Measurements from ENCODE around the gene THEMIS2. TPM values are rescaled to one million over a fixed set of nuclear protein-coding genes. Genes with fewer than 3 reads are reported as not detected.

The THEMIS2 gene
- total RNA-seq, 4 donors from 2014 or later, result 5.6 to 23.8 (median 17.7) TPM

GRCh38 chr1:27884006-27884954 is 11.9 kb downstream of the THEMIS2 start:
- no peak for TF ChIP-seq POLR2A (IDR thresholded peaks at IDR 0.05)
- TF ChIP-seq POLR2AphosphoS5 (IDR thresholded peaks at IDR 0.05), result no peak
- no peak for TF ChIP-seq CTCF (IDR thresholded peaks at IDR 0.05)
- TF ChIP-seq EP300 (IDR thresholded peaks at IDR 0.05), result no peak
- Histone ChIP-seq H3K27me3 (peaks cover 8% of the 10 kb centered on the region), H3K9me3 (no peaks in the 10 kb centered on the region), H3K4me1 (no peaks in the 10 kb centered on the region), H3K4me3 (no peak overlapping the region), H3K36me3 (peaks cover 0 to 46% of the 10 kb centered on the region in 2 donors), H3K27ac (peak overlapping the region in 1 of 4 donors; percentile 45)
- ATAC-seq, result peak; percentile 15
- 83% methylated on average over 8 to 9 of the region's 24 CpGs for WGBS, 2 donors (ENCODE audit: low coverage in 1 of 2)

- no peak overlapping the region for H3K4me3 ChIP-seq
- H3K27me3 ChIP-seq, result peaks cover 2% of the 10 kb centered on the region
- no peaks in the 10 kb centered on the region for H3K9me3 ChIP-seq
- TF ChIP-seq POLR2A (IDR thresholded peaks at IDR 0.05), result no peak
- TF ChIP-seq CTCF (IDR thresholded peaks at IDR 0.05), result no peak
- TF ChIP-seq POLR2AphosphoS5 (IDR thresholded peaks at IDR 0.05), result no peak
- no peak for TF ChIP-seq EP300 (IDR thresholded peaks at IDR 0.05)
- ATAC-seq, result peak; percentile 32
- H3K27ac ChIP-seq, result peak overlapping the region in 3 of 4 donors; percentile 38 to 64 (median 57)
- H3K36me3 ChIP-seq, result peaks cover 0 to 55% of the 10 kb centered on the region in 2 donors
- WGBS, 2 donors (ENCODE audit: low coverage in 1 of 2), result 65 to 91% methylated on average over 7 to 8 of the region's 8 CpGs
- H3K4me1 ChIP-seq, result no peaks in the 10 kb centered on the region
Measured at GRCh38 chr1:27885114-27885528, 12.8 kb downstream of the THEMIS2 start.

- TF ChIP-seq EP300 (IDR thresholded peaks at IDR 0.05), result no peak
- TF ChIP-seq POLR2A (IDR thresholded peaks at IDR 0.05), result no peak
- no peak for TF ChIP-seq POLR2AphosphoS5 (IDR thresholded peaks at IDR 0.05)
- H3K27ac ChIP-seq, result peak overlapping the region in 3 of 4 donors; percentile 38 to 64 (median 57)
- H3K36me3 ChIP-seq, result peaks cover 0 to 61% of the 10 kb centered on the region in 2 donors
- H3K4me1 ChIP-seq, result no peaks in the 10 kb centered on the region
- H3K27me3 ChIP-seq, result no peaks in the 10 kb centered on the region
- H3K4me3 ChIP-seq, result no peak overlapping the region
- WGBS, 2 donors (ENCODE audit: low coverage in 1 of 2), result 81 to 92% methylated on average over 6 to 12 of the region's 15 CpGs
- no peaks in the 10 kb centered on the region for H3K9me3 ChIP-seq
- ATAC-seq, result peak; percentile 54
Measured at GRCh38 chr1:27885621-27886352, 13.4 kb downstream of the THEMIS2 start.

GRCh38 chr1:27886353-27886679 is 14.0 kb downstream of the THEMIS2 start:
- Histone ChIP-seq H3K9me3 (no peaks in the 10 kb centered on the region), H3K27me3 (no peaks in the 10 kb centered on the region), H3K36me3 (peaks cover 0 to 67% of the 10 kb centered on the region in 2 donors), H3K27ac (peak overlapping the region in 2 of 4 donors; percentile 51 to 54), H3K4me1 (no peaks in the 10 kb centered on the region), H3K4me3 (no peak overlapping the region)
- 89 to 100% methylated on average over 1 of the region's 2 CpGs for WGBS, 2 donors (ENCODE audit: low coverage in 1 of 2)
- ATAC-seq, result no peak
- TF ChIP-seq EP300 (IDR thresholded peaks at IDR 0.05) (no peak), CTCF (IDR thresholded peaks at IDR 0.05) (no peak), POLR2A (IDR thresholded peaks at IDR 0.05) (no peak), POLR2AphosphoS5 (IDR thresholded peaks at IDR 0.05) (no peak)

- Histone ChIP-seq H3K27ac (peak overlapping the region in 2 of 4 donors; percentile 46 to 54), H3K27me3 (no peaks in the 10 kb centered on the region), H3K4me3 (no peak overlapping the region), H3K4me1 (no peaks in the 10 kb centered on the region), H3K36me3 (peaks cover 0 to 70% of the 10 kb centered on the region in 2 donors), H3K9me3 (no peaks in the 10 kb centered on the region)
- WGBS, 2 donors (ENCODE audit: low coverage in 1 of 2), result 79 to 86% methylated on average over 3 of the region's 3 CpGs
- no peak for TF ChIP-seq POLR2A (IDR thresholded peaks at IDR 0.05)
- no peak for TF ChIP-seq EP300 (IDR thresholded peaks at IDR 0.05)
- TF ChIP-seq CTCF (IDR thresholded peaks at IDR 0.05), result no peak
- TF ChIP-seq POLR2AphosphoS5 (IDR thresholded peaks at IDR 0.05), result no peak
- no peak for ATAC-seq
Measured at GRCh38 chr1:27886744-27887143, 14.4 kb downstream of the THEMIS2 start.
